HG03432 (cell line): ENCODE results near the gene TSEN54.

Experiments used
- ATAC-seq: cut with Tn5 transposase; IDR thresholded peaks from one replicate; pipeline ENCODE4 v1.9.1; 2021; ENCODE audit warnings: mild to moderate bottlenecking, moderate library complexity; ENCODE audit not compliant: unreplicated experiment

TSEN54 gene

GRCh38 chr17:75559958-75560533 lies 43.7 kb downstream of the TSEN54 start:
- no peak for ATAC-seq

DNA sequence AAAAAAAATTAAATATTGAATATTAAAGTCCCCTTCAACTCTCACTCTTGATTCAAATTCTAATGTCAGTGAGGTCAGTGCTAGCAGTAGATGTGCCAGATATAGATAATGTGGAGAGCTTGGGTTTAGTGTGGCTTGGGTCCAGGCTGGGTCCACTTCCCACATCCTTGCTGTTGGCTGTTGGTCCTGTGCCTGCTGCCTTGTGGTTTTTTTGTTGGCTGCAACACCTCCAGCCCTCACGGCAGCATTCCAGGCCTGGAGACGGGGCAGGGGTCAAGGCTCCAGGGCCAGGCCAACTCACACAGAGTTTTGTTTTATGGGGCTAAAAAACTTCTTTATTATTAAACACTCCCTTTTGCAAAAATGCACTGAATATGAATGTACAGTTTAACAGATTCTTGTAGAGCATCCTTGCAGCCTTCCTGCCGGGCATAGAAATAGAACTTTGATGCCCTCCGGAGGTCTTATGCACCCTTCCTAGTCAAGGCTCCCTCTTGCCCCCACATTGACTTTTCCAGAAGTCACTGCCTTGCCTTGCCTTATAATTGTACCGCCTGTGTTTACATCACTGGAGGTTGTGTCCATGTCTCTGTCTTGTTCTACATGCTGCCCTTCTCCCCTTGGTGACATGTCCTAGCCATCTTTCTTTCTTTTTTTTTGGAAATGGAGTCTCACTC lies 45.7 kb downstream of the TSEN54 start:
- no peak for ATAC-seq

GRCh38 chr17:75563063-75563758 lies 46.9 kb downstream of the TSEN54 start:
- no peak for ATAC-seq

- no peak for ATAC-seq
Observed at GRCh38 chr17:75564195-75564594, 47.9 kb downstream of the TSEN54 start.

- ATAC-seq = no peak
Observed at GRCh38 chr17:75565066-75565465, 48.7 kb downstream of the TSEN54 start.

GRCh38 chr17:75565618-75566017 lies 49.3 kb downstream of the TSEN54 start:
- no peak for ATAC-seq

DNA sequence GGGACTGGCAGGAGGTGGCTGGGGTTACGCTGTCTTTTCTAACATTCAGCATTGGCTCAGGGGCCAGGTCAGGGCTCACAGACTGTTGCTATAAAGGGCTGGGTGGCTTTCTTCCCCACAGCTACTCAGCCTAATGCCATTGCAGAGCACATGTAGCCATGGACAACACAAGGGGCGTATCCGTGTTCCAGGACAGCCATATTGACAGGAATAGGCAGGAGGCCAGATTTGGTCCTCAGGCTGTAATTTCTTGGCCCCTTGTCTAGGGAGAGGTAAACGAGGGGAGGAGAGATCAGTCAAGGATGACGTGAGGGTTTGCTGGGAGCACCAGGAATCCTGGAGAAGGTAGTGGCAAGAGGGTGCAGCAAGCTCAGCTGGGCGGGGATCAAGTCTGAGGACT lies 50.1 kb downstream of the TSEN54 start:
- ATAC-seq = no peak

DNA sequence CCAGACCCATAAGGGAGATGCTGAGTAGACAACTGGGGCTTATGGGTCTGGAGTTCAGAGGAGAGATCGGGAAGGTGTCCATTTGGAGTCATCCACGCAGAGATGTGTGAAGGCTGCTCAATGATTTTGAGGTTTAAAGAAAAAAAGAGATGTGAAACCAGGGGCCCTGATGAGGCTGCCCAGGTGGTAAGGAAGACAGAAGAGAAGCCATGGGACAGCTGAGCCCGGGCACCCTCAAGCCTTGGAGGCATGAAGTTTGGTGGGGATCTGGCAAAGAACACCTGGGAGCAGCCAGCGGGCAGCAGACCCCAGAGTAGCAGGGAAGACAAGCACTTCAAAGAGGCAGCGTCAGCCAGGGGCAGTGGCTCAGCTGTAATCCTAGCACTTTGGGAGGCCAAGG lies 50.5 kb downstream of the TSEN54 start:
- ATAC-seq = no peak

DNA sequence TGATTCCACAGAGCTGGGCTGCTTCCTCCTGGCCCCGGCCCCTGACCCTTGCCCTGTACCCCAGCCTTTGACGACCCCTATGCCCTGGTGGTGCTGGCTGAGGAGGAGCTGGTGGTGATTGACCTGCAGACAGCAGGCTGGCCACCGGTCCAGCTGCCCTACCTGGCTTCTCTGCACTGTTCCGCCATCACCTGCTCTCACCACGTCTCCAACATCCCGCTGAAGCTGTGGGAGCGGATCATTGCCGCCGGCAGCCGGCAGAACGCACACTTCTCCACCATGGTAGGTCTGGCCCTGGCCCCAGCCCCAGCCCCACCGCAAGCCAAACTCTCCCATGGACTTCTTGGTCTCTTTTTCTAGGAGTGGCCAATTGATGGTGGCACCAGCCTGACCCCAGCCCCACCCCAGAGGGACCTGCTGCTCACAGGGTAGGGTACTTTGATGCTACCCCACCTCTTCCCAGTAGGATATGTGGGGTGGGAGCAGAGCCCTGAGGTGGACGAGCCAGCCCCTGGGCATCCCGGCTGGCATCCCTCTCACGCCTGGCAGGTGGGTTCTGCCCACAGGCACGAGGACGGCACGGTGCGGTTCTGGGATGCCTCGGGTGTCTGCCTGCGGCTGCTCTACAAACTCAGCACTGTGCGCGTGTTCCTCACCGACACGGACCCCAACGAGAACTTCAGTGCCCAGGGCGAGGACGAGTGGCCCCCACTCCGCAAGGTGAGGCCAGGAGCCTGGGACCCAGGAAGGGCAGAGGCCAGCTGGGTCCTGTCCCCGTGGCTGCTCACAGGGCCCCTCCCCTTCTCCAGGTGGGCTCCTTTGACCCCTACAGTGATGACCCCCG lies 52.3 kb downstream of the TSEN54 start:
- ATAC-seq = no peak

- no peak for ATAC-seq
Observed at GRCh38 chr17:75570034-75570676, 53.8 kb downstream of the TSEN54 start.

DNA sequence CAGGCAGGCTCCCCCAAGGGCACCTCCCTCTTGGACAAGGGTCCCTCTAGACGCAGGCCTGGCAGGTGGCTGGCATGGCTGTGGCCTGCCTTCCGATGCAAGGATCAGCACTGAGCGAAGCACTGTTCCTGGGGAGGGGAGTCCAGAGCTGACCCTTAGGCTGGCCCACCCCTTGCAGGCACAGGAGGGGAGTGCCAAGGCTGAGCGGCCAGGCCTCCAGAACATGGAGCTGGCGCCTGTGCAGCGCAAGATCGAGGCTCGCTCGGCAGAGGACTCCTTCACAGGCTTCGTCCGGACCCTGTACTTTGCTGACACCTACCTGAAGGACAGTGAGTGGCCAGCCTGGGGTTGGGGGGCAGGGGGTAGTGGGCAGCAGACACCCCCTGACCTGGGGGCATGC lies 54.4 kb downstream of the TSEN54 start:
- ATAC-seq = no peak

- no peak for ATAC-seq
Observed at GRCh38 chr17:75571197-75571884, 55.0 kb downstream of the TSEN54 start.

DNA sequence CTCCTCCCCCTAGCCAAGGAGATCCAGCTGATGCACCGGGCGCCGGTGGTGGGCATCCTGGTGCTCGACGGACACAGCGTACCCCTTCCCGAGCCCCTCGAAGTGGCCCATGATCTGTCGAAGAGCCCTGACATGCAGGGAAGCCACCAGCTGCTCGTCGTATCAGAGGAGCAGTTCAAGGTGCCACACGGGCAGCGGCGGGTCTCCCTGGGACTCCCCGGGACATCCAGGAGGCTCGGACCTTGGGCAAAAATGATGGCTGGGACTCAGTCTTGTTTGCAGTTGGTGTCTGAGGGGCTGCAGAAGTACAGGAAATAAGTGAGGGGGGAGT lies 55.5 kb downstream of the TSEN54 start:
- no peak for ATAC-seq

DNA sequence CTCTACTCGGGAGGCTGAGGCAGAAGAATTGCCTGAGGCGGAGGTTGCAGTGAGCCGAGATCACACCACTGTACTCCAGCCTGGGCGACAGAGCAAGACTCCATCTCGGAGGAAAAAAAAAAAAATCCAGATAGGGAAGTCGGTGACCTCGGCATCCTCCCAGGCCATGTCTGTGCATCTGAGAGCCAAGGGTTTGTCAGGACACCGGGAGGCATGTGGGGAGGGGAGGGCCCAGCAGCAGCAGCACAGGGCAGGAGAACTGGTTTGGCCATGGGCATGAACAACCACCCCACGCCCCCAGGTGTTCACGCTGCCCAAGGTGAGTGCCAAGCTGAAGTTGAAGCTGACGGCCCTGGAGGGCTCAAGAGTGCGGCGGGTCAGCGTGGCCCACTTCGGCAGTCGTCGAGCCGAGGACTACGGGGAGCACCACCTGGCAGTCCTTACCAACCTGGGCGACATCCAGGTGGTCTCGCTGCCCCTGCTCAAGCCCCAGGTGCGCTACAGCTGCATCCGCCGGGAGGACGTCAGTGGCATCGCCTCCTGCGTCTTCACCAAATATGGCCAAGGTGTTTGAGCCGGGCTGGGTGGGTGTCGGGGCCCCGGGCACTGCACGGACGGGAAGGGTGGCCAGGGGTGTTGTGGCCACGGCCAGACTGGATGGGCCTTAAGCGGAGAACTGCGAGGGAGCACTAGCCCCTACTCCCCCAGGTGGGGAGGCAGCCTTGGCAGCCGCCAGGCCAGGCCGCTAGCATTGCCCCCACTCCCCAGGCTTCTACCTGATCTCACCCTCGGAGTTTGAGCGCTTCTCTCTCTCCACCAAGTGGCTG lies 56.6 kb downstream of the TSEN54 start:
- ATAC-seq = no peak

- ATAC-seq = no peak
Observed at GRCh38 chr17:75573540-75573957, 57.2 kb downstream of the TSEN54 start.

DNA sequence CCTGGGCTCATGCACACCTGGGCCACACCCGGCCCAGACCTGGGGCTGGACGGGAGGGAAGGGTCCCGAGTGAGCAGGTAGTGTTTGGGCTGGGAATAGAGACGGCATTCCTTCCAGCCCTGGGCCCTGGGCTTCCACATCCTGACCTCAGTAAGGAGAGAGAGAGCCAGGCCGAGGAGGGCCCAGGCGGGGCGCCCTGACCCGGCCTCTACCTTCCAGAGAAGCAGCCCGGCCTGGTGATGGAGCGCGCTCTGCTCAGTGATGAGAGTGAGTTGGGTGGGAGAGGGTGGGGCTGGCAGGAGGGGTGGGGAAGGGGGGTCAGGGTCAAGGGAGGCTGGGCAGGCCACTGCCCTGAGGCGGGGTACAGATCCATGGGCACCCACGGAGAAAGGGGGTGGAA lies 57.7 kb downstream of the TSEN54 start:
- ATAC-seq = no peak
